ENCODE measurements around the gene C10orf90. TPM values are rescaled to one million over a fixed set of nuclear protein-coding genes. Genes with fewer than 3 reads are reported as not detected.

The C10orf90 gene
- total RNA-seq, 1 experiment from 2014 or later: 1.0 TPM

DNA sequence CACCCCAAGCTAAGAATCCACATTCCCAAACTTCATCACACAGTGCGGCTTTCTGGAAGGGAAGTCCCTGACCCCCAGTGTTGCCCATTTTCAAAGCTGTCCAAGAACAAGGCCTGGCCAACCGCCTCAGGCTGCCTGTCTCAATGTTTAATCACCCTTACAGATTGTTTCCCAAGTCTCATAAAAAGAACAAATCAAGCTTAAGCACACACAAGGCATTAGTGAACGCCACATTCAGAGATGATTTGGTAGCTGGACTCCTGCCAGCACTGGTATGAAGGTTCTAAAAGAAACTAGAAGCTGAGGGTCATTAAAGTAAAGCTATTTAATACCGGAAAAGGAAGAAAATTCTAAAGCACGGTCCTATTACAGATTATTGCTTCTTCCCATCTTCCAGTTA, 35.6 kb downstream of the C10orf90 start:
- peak; percentile 40 for DNase-seq (ENCODE audit: low read depth)

DNA sequence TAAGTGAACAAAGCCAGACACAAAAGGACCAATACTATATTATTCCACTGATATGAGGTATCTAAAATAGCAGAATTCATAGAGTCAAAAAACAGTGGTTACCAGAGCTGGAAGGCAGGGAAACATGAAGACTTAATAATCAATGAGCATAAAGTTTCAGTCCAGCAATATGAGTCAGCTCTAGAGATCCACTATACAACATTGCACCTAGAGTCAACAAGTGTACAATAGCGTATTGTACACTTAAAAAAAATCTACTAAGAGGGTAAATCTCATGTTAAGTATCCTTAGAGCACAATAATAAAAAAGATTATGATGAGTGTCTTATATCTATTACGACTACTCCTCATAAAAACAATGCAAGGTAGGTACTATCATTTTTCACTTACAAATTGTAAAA, 36.1 kb downstream of the C10orf90 start:
- no peak for DNase-seq (ENCODE audit: low read depth)

- DNase-seq (ENCODE audit: low read depth): no peak
Measured at GRCh38 chr10:126632705-126633104, 37.8 kb downstream of the C10orf90 start.

GRCh38 chr10:126629925-126630624, 40.4 kb downstream of the C10orf90 start:
- DNase-seq (ENCODE audit: low read depth): no peak

DNA sequence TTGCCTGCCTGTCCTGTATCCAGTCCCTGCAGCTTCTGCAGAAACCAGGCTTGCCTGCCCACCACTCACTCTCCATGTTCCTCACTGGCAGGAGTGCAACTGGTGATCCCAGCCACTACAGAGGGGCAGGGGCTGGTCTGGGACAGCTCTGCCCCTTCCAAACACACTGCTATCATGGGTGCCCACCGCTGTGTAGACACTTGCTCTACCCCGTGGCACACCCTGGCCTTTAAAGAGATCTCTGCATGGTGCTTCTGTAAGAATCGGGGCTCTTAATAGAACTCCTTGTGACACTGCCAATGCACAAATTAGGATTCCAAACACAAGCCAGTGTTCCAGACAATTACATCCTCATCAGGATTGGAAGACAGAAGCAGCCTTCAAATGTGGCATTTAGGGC, 41.7 kb downstream of the C10orf90 start:
- DNase-seq (ENCODE audit: low read depth): no peak

DNA sequence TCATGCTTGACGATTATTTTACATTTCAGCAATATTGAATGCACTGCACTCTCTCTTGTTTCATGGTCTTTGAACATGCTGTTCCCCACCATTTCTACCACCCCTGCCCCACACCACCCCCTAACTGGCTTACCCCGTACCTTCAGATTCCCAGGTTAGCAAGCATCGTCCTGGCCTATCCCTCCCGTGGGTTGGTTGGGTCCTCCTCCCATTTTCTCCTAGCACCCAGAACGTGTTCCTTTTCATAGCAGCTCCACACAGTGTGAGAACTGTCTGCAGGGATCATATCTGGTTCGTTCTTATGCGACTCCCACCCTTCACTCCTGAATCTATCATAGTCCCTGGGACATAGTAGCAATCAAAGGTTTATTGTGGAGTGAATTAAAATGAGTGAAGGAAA, 48.6 kb downstream of the C10orf90 start:
- DNase-seq (ENCODE audit: low read depth): no peak

DNA sequence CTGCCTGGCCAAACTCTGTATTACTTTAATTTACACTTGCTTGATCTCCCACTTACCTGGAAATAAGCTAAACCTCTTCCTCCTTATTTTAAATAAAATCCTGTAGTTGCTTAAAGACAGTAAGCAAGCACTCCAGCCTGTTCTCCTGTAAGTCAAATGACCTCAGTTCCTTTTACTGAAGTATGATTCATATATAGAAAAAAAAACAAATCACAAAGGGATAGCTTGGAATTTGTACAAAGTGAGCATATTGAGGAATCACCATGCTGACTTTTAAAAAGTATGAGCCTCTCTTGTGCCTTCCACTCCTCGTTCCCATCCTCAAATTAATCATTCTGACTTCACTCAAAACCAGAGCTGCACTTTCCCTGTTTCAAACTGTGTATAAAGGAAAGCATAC, 52.0 kb downstream of the C10orf90 start:
- peak; percentile 34 for DNase-seq (ENCODE audit: low read depth)

DNA sequence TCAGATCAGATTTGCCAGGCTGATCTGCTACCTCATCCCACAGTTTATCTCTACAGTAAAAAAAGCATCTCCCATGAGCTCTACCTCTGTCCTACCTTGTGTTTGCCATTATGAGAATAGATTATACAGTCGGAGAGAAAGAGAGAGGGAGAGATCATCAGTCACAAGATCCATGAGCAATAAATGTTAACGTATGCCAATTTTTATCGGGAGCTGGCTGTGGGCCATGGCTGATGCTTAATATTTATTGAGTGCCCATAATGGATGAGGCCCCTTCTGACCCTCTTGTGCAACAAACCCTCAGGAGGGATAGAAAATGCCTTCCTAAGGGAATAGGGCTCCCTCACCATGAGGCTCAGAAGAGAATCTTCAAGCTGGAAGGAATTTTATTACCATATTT, 52.8 kb downstream of the C10orf90 start:
- DNase-seq (ENCODE audit: low read depth): no peak

DNA sequence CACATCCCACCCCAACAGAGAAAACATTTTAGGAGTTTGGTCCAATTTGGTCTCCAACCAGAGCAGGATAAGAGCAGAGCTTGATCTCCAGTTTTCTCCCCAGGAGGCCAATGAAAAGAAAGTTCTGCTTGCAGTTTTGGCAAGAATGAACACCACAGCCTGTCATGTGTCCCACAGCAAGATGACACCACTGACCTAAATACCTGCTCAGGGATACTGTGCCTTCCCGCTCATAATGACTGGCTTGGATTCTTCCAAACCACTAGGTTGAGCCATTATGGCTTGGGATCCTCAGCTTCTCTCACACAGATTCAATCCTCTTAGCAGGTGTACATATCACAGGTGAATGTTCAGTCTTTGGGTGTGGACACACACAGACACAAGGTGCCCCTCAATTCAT, 53.3 kb downstream of the C10orf90 start:
- DNase-seq (ENCODE audit: low read depth): no peak

DNA sequence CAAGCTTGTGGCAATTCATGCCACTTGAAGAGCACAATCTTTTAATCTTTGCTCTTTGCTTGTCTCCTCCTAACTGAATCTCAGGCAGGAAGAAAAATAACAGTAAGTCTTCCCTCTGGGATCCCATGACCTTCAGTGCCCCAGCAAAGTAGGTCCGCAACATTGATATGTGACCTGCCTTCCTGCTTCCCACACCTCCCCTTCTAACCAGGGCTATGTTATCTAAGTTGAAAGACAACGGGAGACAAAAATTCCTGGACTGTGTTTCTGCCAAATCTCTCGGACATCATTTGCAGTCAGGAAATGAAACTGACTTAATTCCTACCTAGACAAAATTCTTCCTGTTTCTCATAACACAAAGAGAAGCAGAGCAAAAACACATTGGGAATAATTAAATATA, 53.8 kb downstream of the C10orf90 start:
- DNase-seq (ENCODE audit: low read depth): no peak

DNA sequence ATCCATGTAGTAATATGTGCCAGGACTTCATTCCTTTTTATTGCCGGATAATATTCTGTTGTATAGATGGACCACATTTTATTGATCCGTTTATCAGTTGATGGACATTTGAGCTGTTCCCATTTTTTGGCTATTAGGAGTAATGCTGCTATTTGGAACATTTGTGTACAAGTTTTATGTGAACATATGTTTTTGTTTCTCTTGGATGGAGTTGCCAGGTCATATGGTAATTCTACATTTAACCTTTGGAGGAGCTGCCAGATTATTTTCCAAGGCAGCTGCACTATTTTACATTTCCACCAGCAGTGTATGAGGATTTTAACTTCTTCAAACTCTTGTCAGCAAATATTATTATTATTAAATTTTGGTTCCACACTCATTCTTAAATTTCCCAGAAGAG, 59.2 kb downstream of the C10orf90 start:
- no peak for DNase-seq (ENCODE audit: low read depth)

DNA sequence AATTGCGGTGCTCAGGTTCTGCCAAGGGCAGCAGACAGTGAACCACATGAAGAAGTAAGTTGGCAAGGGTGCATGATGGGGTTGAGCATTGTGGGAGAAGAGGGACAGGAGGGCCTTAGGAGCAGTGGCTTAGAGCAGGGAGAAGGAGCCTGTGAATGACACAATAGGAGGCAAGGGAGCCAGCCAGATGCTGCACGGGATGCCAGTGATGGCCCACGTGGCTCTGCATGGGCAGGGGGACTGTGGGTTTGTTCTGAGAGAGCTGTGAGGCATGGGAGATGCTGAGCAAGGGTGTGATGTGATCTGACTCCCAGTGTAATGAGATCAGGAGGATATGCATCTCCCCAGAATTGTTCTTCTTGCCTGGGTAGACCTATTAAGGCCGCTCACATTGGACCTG, 60.9 kb downstream of the C10orf90 start:
- no peak for DNase-seq (ENCODE audit: low read depth)

DNA sequence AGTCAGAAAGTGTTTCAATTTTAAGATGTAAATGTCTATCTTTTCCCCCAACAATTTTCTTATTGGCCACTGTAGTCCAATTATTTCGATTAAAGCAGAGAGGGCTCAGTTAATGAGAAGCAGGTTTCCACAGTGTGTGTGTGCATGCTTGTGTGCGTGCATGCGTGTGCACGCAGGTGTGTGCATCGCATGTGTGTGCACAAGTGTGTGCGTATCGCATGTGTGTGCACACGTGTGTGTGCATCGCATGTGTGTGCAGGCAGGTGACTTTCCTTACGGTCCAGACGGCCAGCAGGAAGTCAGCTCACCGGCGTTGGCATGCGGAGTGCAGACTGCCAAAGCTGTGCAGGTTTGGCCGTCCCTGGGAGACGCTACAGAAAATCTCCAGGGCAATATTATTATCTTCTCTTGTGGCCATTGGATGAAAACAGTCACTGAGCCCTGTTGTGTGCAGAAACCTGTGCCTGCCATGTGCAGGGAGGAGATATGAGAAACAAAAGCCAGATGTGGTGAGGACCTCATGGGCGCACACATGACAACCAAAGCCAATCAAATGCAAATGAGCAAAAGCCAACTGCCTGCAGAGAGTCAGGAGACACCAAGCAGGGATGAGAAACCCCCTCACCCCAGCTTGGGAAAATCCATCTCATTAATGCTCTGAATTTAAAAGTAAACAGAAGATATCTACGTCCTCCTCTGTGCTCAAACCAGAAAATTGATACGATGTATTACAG, 70.4 kb downstream of the C10orf90 start:
- DNase-seq (ENCODE audit: low read depth): no peak

GRCh38 chr10:126598009-126598408, 72.5 kb downstream of the C10orf90 start:
- peak; percentile 52 for DNase-seq (ENCODE audit: low read depth)

DNA sequence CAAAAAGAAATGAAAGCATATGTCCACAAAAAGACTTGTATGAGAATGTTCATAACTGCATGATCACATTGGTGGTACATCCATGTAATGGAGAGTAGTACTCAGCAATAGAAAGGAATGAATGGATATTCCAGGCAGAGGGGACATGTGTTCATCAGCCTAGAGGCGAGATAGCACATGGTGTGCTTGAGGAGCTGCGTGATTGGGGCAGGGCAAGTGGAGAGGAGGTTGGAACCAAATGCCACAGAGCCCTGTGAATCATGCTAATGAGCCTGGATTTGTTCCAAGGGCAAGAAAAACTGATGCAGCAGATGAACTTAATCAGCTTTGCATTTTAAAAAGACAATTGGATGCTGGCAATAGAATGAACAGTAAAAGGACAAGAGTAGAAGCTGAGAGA, 73.3 kb downstream of the C10orf90 start:
- DNase-seq (ENCODE audit: low read depth): peak; percentile 43

- DNase-seq (ENCODE audit: low read depth): no peak
Measured at GRCh38 chr10:126596472-126597016, 73.9 kb downstream of the C10orf90 start.

DNA sequence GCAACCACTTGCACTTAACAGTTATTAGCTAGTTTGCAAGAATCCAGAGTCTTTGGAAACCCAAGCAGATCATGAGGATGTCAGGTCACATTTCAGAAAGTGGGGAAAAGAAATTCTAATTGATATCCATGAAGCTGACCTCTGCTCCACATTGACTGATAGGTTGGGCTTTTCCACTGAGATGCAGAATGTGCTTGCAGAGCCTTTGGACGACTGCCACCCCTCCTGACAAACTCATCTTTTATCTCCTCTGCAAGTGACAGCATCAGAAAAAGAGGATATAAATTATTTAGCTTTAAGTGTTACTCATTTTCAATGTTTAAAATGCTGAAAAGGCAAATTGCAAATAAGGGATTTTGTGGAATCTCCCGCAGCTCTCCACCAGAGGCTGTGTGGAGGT, 75.3 kb downstream of the C10orf90 start:
- DNase-seq (ENCODE audit: low read depth): no peak

DNA sequence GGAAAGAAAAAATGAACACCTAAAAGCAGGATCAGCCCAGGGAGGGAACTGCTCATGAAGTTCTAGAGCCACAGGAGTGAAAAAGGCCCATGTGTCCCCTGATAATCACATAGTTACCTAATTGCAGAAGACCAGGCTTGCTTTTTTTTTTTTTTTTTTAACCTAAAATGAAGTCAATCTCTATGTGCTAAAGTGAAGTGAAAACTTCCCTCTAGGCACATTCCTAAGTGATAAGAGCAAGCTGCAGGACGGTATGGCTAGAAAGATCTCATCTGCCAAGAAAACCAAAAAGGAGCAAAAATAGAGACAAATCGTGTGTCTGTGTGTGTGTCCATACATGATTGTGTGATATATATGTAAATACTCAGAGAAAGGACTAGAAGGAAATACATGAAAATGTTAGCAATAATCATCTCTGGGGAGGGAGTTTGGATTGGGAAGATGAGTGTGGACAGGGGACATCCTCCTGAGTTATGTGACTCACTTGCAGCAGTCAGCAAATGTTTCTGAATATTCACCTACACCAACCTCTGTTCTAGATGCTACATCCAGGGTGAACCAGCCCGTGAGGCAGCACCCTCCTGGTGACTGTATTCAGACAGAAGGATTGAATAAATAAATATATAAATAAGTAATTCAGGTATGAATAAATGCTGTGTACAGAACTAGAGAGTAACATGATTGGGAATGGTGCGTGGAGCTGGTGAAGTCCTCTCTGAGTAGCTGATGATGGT, 76.4 kb downstream of the C10orf90 start:
- no peak for DNase-seq (ENCODE audit: low read depth)

DNA sequence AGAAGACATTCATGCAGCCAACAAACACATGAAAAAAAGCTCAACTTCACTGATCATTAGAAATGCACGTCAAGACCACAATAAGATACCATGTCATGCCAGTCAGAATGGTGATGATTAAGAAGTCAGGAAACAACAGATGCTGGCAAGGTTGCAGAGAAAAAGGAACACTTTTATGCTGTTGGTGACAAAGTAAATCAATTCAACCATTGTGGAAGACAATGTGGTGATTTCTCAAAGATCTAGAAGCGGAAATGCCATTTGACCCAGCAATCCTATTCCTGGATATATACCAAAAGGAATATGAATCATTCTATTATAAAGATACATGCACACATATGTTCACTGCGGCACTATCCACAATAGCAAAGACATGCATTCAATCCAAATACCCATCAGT, 77.6 kb downstream of the C10orf90 start:
- DNase-seq (ENCODE audit: low read depth): no peak

GRCh38 chr10:126588024-126588423, 82.5 kb downstream of the C10orf90 start:
- no peak for DNase-seq (ENCODE audit: low read depth)

DNA sequence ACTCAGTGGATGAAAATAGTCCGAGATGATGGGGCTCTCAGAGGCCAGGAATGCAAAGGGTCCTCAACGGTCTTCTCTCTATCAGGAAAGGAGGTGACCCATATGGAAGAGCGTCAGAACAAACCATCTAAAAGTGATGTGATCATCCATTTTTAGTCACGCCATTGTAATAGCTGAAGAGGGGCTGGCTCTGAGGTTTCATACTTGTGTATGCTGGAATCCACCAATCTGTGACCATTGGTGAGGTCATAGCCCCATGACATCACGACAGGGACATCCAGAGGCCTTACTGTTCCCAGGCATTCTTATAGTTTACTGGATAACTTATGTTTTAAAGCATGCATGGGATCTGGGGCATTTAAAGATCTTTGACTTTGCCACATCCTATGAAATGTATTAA, 83.6 kb downstream of the C10orf90 start:
- no peak for DNase-seq (ENCODE audit: low read depth)

DNA sequence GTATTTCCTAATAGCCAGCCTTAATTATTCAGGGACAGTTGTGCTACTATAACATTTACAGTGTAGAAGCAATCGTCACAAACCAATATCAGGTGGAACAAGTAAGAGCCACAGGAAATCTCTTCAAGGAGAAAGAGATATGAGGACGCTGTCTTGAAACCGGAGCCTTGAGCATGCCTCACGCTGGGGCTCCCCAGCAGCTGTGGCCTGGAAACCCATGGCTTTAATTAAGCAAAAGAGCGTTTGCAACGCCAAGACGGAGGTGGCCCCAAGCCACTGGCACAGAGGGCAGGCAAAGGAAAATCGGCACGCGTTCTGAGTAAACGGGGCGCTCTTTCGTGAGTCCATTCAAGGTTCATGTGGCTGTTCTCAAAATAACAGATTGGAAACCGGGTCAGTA, 84.4 kb downstream of the C10orf90 start:
- no peak for DNase-seq (ENCODE audit: low read depth)
